Stomach smooth muscle (tissue), 2 donors: ENCODE measurements around the gene CORO2A.

ENCODE experiments used
- H3K27ac ChIP-seq: one replicate; pipeline ENCODE4 v1.7.0; 2013; ENCODE audit warnings: mild to moderate bottlenecking, low read length, inconsistent platforms
- H3K27me3 ChIP-seq, 2 donors: one replicate each; pipeline ENCODE4 v1.7.0; 2013; ENCODE audit warnings: low read length in 2 of 2; ENCODE audit not compliant: insufficient read depth in 2 of 2, control insufficient read depth in 1 of 2
- H3K36me3 ChIP-seq, 2 donors: one replicate each; pipeline ENCODE4 v1.7.0; 2013; ENCODE audit warnings: low read length in 2 of 2; ENCODE audit not compliant: control insufficient read depth in 2 of 2, insufficient read depth in 2 of 2
- H3K4me1 ChIP-seq: one replicate; pipeline ENCODE4 v1.7.0; 2013; ENCODE audit warnings: low read length; ENCODE audit not compliant: control insufficient read depth, insufficient read depth
- H3K4me3 ChIP-seq, 2 donors: one replicate each; pipeline ENCODE4 v1.7.0; 2013; ENCODE audit warnings: low read length in 2 of 2
- H3K9ac ChIP-seq, 2 donors: one replicate each; pipeline ENCODE4 v1.7.0; 2013; ENCODE audit warnings: low read length in 2 of 2, mild to moderate bottlenecking in 1 of 2
- H3K9me3 ChIP-seq, 2 donors: one replicate each; pipeline ENCODE4 v1.7.0; 2013; ENCODE audit warnings: low read length in 2 of 2; ENCODE audit not compliant: control insufficient read depth in 2 of 2
- donor health status: healthy.
- donor health status: Pancreatic carcinoma.

CORO2A gene

GRCh38 chr9:98230304-98230703 lies 37.9 kb upstream of the CORO2A start:
- Histone ChIP-seq H3K27ac (no peak overlapping the region), H3K36me3 (peaks cover 0 to 8% of the 10 kb centered on the region in 2 donors)

DNA sequence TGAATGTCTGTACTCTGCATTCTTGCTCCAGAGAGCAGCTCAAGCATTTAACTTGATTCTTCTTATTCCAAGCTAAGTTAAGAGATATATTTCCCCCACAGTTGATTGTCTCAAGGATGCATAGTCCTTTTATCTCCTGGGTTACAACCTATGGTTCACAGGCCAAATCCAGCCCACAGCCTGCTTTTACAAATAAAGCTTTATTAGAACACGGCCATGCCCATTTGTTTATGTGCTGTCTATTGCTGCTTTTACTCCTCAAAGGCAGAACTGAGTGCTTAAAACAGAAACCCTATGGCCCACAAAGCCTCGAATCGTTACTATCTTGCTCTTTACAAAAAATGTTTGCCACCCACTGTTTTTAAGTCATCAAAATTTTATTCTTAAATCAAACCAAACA lies 37.2 kb upstream of the CORO2A start:
- H3K4me1 ChIP-seq: no peaks in the 10 kb centered on the region
- no peaks in the 10 kb centered on the region for H3K27me3 ChIP-seq
- H3K27ac ChIP-seq: no peak overlapping the region
- H3K9me3 ChIP-seq: no peaks in the 10 kb centered on the region
- H3K36me3 ChIP-seq: peaks cover 0 to 8% of the 10 kb centered on the region in 2 donors
- no peak overlapping the region for H3K4me3 ChIP-seq
- H3K9ac ChIP-seq: no peak overlapping the region

More at GRCh38 chr9:98230304-98230703, 37.9 kb upstream of the CORO2A start:
- Histone ChIP-seq H3K4me3 (no peak overlapping the region), H3K9ac (no peak overlapping the region), H3K27me3 (no peaks in the 10 kb centered on the region), H3K4me1 (no peaks in the 10 kb centered on the region), H3K9me3 (no peaks in the 10 kb centered on the region)

DNA sequence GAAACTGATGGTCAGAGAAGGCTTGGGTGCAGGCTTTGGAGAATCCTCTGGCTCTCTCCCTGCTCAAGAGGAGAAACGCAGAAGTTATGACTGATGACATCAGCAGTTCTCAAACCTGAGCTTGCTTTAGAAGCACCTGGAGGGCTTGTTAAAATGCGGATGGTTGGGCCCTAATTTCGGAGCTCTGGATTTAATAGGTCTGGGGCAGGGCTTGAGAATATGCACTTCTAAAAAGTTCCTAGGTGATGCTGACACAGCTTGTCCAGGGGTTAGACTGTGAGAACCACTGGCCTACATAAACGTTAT lies 36.6 kb upstream of the CORO2A start:
- Histone ChIP-seq H3K36me3 (peaks cover 0 to 8% of the 10 kb centered on the region in 2 donors), H3K9ac (no peak overlapping the region), H3K9me3 (no peaks in the 10 kb centered on the region), H3K4me3 (no peak overlapping the region), H3K27me3 (no peaks in the 10 kb centered on the region), H3K4me1 (no peaks in the 10 kb centered on the region), H3K27ac (no peak overlapping the region)

DNA sequence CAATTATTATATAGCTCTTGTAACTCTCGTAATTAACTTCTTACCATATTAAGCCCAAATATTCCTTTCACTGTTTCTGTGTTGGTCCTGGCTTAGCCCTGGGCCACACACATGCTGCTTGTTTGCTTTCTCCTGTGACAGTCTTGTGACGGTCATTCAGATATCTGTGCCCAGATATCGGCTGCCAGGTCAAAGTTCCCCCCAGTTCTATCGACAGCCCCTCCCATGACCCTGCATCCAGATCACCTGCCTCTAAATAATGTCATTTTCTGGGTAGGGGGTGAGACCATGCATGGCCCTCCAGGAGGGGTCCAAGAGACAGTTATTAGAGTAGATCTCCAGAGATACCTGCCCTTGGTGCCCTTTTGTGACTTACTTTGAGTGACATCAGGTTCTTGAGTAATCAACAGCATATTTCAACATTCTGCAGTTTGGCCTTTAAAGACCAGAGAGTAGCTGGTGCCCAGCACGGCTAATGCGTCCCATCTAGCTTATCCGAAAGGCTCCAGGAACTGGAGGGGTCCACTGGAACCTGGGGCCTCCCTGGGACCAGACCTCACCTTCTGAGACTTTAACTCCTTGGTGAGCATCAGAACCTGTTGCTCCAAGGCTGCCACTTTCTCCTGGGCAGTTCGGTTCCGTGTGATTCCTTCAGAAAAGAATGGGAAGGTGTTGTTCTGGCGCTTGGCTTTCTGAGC lies 36.1 kb upstream of the CORO2A start:
- H3K9ac ChIP-seq: no peak overlapping the region
- H3K27ac ChIP-seq: no peak overlapping the region

GRCh38 chr9:98227883-98228282 lies 35.4 kb upstream of the CORO2A start:
- peaks cover 0 to 8% of the 10 kb centered on the region in 2 donors for H3K36me3 ChIP-seq

More for the DNA sequence above, 36.1 kb upstream of the CORO2A start:
- no peaks in the 10 kb centered on the region for H3K4me1 ChIP-seq
- no peaks in the 10 kb centered on the region for H3K27me3 ChIP-seq
- H3K4me3 ChIP-seq: no peak overlapping the region
- peaks cover 0 to 8% of the 10 kb centered on the region in 2 donors for H3K36me3 ChIP-seq
- no peaks in the 10 kb centered on the region for H3K9me3 ChIP-seq

GRCh38 chr9:98226957-98227356 lies 34.5 kb upstream of the CORO2A start:
- Histone ChIP-seq H3K4me1 (no peaks in the 10 kb centered on the region), H3K9me3 (no peaks in the 10 kb centered on the region), H3K9ac (no peak overlapping the region)

More at GRCh38 chr9:98227883-98228282, 35.4 kb upstream of the CORO2A start:
- Histone ChIP-seq H3K4me3 (no peak overlapping the region), H3K9me3 (no peaks in the 10 kb centered on the region), H3K9ac (no peak overlapping the region), H3K4me1 (no peaks in the 10 kb centered on the region), H3K27me3 (no peaks in the 10 kb centered on the region), H3K27ac (no peak overlapping the region)

GRCh38 chr9:98226516-98226915 lies 34.1 kb upstream of the CORO2A start:
- Histone ChIP-seq H3K4me1 (no peaks in the 10 kb centered on the region), H3K4me3 (no peak overlapping the region), H3K9me3 (no peaks in the 10 kb centered on the region), H3K36me3 (peaks cover 0 to 8% of the 10 kb centered on the region in 2 donors), H3K9ac (no peak overlapping the region), H3K27me3 (no peaks in the 10 kb centered on the region), H3K27ac (no peak overlapping the region)

More at GRCh38 chr9:98226957-98227356, 34.5 kb upstream of the CORO2A start:
- Histone ChIP-seq H3K27me3 (no peaks in the 10 kb centered on the region), H3K27ac (no peak overlapping the region), H3K4me3 (no peak overlapping the region), H3K36me3 (peaks cover 0 to 8% of the 10 kb centered on the region in 2 donors)

DNA sequence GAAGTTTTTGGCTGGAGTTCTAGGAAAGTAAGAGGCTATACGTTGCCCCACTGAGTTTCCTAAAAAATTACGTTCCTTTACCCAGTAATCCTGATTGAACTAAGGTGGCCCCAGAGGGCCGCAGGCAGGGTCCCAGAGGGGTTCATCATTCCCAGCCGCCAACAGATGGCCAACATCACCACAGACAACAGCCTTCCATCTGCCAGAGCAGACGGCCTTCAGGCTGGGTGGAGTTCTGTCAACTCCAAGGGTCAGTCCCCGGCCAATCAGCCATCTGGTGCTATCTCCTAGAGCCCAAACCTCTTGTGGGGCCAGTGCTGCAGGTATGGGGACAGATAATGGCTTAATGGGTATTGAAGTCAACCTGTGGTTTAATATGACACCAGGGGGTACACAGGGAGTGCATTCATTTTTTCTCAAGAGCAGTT lies 32.6 kb upstream of the CORO2A start:
- no peaks in the 10 kb centered on the region for H3K4me1 ChIP-seq
- H3K27ac ChIP-seq: no peak overlapping the region
- H3K36me3 ChIP-seq: peaks cover 0 to 12% of the 10 kb centered on the region in 2 donors
- H3K4me3 ChIP-seq: no peak overlapping the region
- no peaks in the 10 kb centered on the region for H3K9me3 ChIP-seq
- no peak overlapping the region for H3K9ac ChIP-seq
- no peaks in the 10 kb centered on the region for H3K27me3 ChIP-seq

DNA sequence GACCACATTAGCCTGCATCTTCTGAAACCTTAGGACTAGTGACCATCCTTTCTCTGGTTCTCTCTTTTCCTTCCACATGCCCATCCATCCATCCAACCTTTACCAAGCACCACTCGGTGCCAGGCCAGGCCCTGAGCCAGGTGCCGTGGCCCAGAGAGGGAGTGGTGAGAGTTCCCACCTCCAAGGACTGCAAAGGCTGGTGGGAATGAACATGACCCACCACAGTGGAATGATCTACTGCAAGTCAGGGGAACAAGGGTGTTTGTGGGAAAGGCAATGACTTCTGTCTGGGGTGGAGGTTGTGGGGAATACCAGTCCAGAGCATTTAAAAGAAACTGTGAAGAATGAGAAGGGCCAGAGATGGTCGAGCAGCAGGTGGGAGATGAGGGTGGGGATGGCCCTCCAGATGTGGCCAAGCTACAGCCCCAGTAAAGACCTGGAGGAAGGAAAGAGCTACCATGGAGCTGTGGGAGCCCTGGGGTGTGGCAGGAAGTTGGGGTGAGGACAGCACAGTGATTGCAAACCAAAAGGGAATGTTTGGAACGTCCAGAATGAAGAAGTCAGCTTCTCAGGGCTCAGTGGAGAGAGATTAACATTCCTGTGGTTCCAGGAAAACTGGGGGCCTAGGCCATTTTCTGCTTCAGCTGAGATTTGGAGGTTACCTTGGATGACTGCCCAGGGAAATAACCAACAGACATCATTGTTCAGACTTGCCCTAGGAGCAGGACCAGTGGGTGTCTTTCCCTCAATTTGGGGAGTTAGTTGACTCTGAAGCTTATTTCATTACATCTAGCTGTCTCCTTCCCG lies 30.7 kb upstream of the CORO2A start:
- no peaks in the 10 kb centered on the region for H3K27me3 ChIP-seq
- H3K27ac ChIP-seq: no peak overlapping the region
- peaks cover 0 to 15% of the 10 kb centered on the region in 2 donors for H3K36me3 ChIP-seq
- no peaks in the 10 kb centered on the region for H3K9me3 ChIP-seq
- no peak overlapping the region for H3K9ac ChIP-seq
- no peak overlapping the region for H3K4me3 ChIP-seq
- H3K4me1 ChIP-seq: no peaks in the 10 kb centered on the region

DNA sequence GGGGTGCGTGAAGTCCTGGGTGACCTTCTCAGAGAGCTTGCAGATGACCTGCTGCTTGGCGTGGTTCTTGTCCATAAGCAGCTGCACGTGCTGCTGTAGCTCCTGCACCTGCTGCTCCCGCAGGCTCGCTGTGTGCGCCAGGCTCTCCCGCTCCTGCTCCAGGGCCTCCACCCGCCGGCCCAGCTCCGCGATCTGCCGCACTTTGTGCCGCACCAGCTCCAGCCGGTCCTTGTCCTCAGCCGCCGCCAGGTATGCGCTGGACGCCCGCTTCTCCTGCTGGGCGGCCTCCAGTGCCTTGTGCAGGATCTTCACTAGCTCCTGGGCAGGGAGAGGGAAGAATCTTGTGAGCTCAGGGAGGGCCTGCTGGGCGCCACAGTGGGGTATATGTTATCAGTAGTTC lies 28.5 kb upstream of the CORO2A start:
- Histone ChIP-seq H3K9me3 (no peaks in the 10 kb centered on the region), H3K27ac (no peak overlapping the region), H3K9ac (no peak overlapping the region), H3K27me3 (no peaks in the 10 kb centered on the region), H3K4me1 (no peaks in the 10 kb centered on the region), H3K36me3 (peaks cover 0 to 10% of the 10 kb centered on the region in 2 donors), H3K4me3 (no peak overlapping the region)
